ENCODE results near the gene IFI6.
"Not testable (repeated sequence)": the region's sequence is repeated elsewhere in the genome, so short reads cannot be mapped to it uniquely, and the experiment has no call there.

The IFI6 gene

GRCh38 chr1:27622828-27623227 is 49.2 kb downstream of the IFI6 start:
- no peak for TF ChIP-seq CTCF (IDR thresholded peaks at IDR 0.05; ENCODE audit: insufficient read depth, low read length, missing control alignments)
- no peak overlapping the region for H3K4me3 ChIP-seq (ENCODE audit: low read depth, low read length)
- POLR2A ChIA-PET: no interaction called here
- CTCF ChIA-PET: interaction anchor here (1.9 to 22.9 kb wide), 3 partner anchors 16 to 43 kb away, joined by 4 to 687 read pairs (median 135); partner anchors contain the start of genes AHDC1 and IFI6
- no peak for DNase-seq (ENCODE audit: low read depth, low spot score)

GRCh38 chr1:27621051-27621920 is 50.7 kb downstream of the IFI6 start:
- no peak overlapping the region for H3K4me3 ChIP-seq (ENCODE audit: low read depth, low read length)
- ChIA-PET CTCF (interaction anchor here (0.6 to 22.9 kb wide), 10 partner anchors 10 to 289 kb away, joined by 3 to 687 read pairs (median 4); partner anchors contain the start of genes AHDC1, FAM76A and IFI6), POLR2A (no interaction called here)
- TF ChIP-seq CTCF (IDR thresholded peaks at IDR 0.05; ENCODE audit: insufficient read depth, low read length, missing control alignments): no peak
- no peak for DNase-seq (ENCODE audit: low read depth, low spot score)

- H3K4me3 ChIP-seq (ENCODE audit: low read depth, low read length); POLR2A ChIA-PET; DNase-seq (ENCODE audit: low read depth, low spot score): not testable (repeated sequence)
- CTCF ChIA-PET: interaction anchor here (0.6 to 22.9 kb wide), 6 partner anchors 8 to 320 kb away, joined by 3 to 687 read pairs (median 6); partner anchors contain the start of genes AHDC1 and IFI6
Measured at GRCh38 chr1:27619782-27620438, 52.1 kb downstream of the IFI6 start.

GRCh38 chr1:27618341-27619082 is 53.5 kb downstream of the IFI6 start:
- DNase-seq (ENCODE audit: low read depth, low spot score): no peak
- POLR2A ChIA-PET: no interaction called here
- no peak for TF ChIP-seq CTCF (IDR thresholded peaks at IDR 0.05; ENCODE audit: insufficient read depth, low read length, missing control alignments)
- no peak overlapping the region for H3K4me3 ChIP-seq (ENCODE audit: low read depth, low read length)
- CTCF ChIA-PET: interaction anchor here (0.6 to 22.9 kb wide), 9 partner anchors 11 to 322 kb away, joined by 3 to 687 read pairs (median 3); partner anchors contain the start of genes AHDC1, IFI6 and MAP3K6

GRCh38 chr1:27617420-27617819 is 54.6 kb downstream of the IFI6 start:
- TF ChIP-seq CTCF (IDR thresholded peaks at IDR 0.05; ENCODE audit: insufficient read depth, low read length, missing control alignments): no peak
- DNase-seq (ENCODE audit: low read depth, low spot score): no peak
- CTCF ChIA-PET: interaction anchor here (1.1 to 22.9 kb wide), 5 partner anchors 10 to 321 kb away, joined by 3 to 687 read pairs (median 5); partner anchors contain the start of genes AHDC1 and IFI6
- H3K4me3 ChIP-seq (ENCODE audit: low read depth, low read length): no peak overlapping the region
- POLR2A ChIA-PET: no interaction called here

GRCh38 chr1:27616441-27616840 is 55.6 kb downstream of the IFI6 start:
- POLR2A ChIA-PET: interaction anchor here (0.6 kb wide), 1 partner anchor 278 kb away, joined by 3 read pairs; no protein-coding TSS in a partner anchor
- no peak overlapping the region for H3K4me3 ChIP-seq (ENCODE audit: low read depth, low read length)
- no peak for DNase-seq (ENCODE audit: low read depth, low spot score)
- no peak for TF ChIP-seq CTCF (IDR thresholded peaks at IDR 0.05; ENCODE audit: insufficient read depth, low read length, missing control alignments)
- CTCF ChIA-PET: interaction anchor here (1.1 to 22.9 kb wide), 7 partner anchors 9 to 316 kb away, joined by 3 to 687 read pairs (median 5); partner anchors contain the start of genes AHDC1 and IFI6

Measured in AG04449 (cell line).